IPS-20b (cell line): Measurements from ENCODE around the gene ALDH18A1.
A peak's percentile ranks its signal among the peaks of the same experiment; 100 is the strongest.

Experiments used
- H3K27ac ChIP-seq: one replicate; pipeline ENCODE4 v1.5.1; 2013; ENCODE audit warnings: low read length
- H3K27me3 ChIP-seq: 2 replicates; pipeline ENCODE4 v1.6.1; 2013; ENCODE audit warnings: mild to moderate bottlenecking, low read length, inconsistent platforms; ENCODE audit not compliant: insufficient read depth
- H3K36me3 ChIP-seq: 2 replicates; pipeline ENCODE4 v1.6.1; 2013; ENCODE audit warnings: low read depth, mild to moderate bottlenecking, inconsistent platforms, low read length, moderate library complexity; ENCODE audit not compliant: insufficient read depth
- H3K4me1 ChIP-seq: 2 replicates; pipeline ENCODE4 v1.6.1; 2013; ENCODE audit warnings: mild to moderate bottlenecking, control low read depth, inconsistent platforms, low read length, moderate library complexity; ENCODE audit not compliant: insufficient read depth
- H3K4me3 ChIP-seq: 2 replicates; pipeline ENCODE4 v1.5.1; 2013; ENCODE audit warnings: mild to moderate bottlenecking, low read length, inconsistent platforms
- H3K9ac ChIP-seq: 2 replicates; pipeline ENCODE4 v1.6.1; 2013; ENCODE audit warnings: low read depth, mild to moderate bottlenecking, inconsistent platforms, low read length, moderate library complexity
- H3K9me3 ChIP-seq: 2 replicates; pipeline ENCODE4 v1.6.1; 2013; ENCODE audit warnings: mild to moderate bottlenecking, low read depth, low read length, inconsistent platforms; ENCODE audit not compliant: insufficient read depth

ALDH18A1 gene

DNA sequence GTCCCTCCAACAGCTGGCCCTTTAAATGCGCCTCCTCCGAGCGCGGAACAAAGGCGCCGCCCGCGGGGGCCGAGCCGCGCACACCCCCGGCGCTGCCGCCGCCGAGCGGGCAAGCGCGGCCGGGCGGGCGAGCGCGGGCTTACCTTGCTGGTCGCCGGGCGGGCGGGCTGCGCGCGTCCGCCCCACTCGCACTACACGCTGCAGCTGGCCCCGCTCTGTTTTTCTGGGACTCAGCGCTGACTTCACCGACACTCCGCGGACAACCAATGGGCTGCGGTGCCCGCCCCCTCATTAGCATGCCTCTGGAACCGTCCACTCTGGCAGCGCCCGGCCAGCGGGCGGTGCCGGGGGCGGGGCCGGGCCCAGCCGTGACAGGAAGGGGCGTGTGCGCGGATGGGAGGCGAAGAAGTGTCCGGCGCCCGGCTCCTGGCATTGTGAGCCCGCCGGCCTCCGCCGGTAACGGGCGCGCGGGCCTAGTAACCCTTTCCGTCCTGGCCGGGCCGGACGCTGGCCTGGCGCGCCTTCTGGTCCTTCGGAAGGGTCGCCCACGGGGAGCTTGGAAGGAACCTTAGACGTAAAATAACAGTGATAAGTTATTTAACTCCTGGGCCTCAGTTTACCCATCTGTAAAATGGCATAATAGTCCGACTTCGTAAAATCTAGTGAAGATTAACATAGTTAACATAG lies 95.2 kb downstream of the ALDH18A1 start, which contains the start of gene SORBS1:
Gene SORBS1, minus strand, starts transcription at position 195 of the 687 bp plus-strand sequence. CDS start 120,236 bp downstream, outside the sequence.
- Histone ChIP-seq H3K36me3 (no peaks in the 10 kb centered on the region), H3K4me1 (peaks cover 23% of the 10 kb centered on the region; the same call in 1 of the 2 replicates), H3K27me3 (peaks cover 12% of the 10 kb centered on the region), H3K4me3 (peak within 1 kb of the TSS; percentile 94), H3K27ac (no peak within 1 kb of the TSS), H3K9ac (peak within 1 kb of the TSS; percentile 72; the same call in 1 of the 2 replicates), H3K9me3 (no peaks in the 10 kb centered on the region)

DNA sequence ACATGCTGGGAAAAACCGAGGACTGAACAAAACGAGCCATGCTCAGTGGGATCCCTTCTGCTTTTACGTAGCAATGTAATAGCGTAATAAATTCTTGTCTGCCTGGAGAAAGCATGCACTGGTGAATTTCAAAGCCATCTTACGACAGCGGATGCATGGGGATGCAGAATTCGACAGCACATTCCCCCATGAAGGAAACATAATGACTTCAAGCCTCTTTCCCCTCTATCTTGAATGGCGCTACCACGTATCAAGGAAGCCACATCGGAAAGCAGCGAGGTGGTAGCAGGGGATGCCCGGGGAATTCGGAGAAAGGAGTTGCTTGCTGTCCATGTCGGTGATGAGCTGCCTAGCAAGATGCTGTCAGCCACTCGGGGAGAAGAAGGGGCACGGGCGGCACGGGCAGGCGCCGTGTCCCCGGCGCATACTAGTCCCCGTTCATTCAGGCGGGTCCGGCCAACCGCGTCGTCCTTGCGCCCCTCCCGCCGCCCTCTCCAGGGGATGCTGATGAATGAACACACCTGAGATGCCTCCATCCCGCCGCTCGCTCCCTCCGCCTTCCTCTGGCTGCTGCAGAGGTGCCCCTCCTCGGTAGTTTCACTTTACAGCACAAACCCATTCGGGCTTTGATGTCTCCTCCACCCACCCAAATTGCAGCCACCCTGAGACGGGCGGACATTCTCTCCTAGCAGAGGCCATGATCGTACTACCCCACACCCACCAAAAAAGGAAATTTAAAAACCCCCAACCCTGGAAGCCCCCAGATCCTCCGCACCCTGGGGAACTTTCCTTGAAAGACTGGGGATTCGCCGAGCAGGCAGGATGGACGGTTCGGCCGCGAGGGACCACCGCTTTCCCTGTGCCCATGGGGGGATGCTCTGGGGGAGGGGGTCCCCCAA lies 96.0 kb downstream of the ALDH18A1 start:
- H3K9ac ChIP-seq, result peak overlapping the region; percentile 72; the same call in 1 of the 2 replicates

DNA sequence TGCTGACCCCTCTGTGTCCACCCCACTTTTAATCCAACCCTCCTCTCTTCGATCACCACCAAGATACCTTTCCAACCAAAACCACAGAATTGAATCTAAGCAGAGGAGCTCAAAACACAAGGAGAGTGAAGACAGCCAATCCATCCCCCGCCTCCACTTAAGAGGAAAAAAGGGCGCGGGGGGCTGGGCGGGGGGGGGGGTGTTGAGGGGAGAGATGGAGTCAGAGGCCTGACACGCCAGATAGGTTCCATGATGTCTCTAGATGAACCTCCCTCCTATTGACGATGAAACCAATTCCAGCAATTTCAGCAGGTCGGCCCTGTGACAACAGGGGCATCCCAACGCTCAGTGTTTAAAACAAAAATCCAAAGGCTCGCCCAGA lies 96.6 kb downstream of the ALDH18A1 start:
- no peak overlapping the region for H3K27ac ChIP-seq
- H3K36me3 ChIP-seq, result no peaks in the 10 kb centered on the region
- H3K9me3 ChIP-seq, result no peaks in the 10 kb centered on the region
- H3K27me3 ChIP-seq, result peaks cover 12% of the 10 kb centered on the region
- peak overlapping the region; percentile 72; the same call in 1 of the 2 replicates for H3K9ac ChIP-seq
- H3K4me1 ChIP-seq, result peaks cover 28% of the 10 kb centered on the region; the same call in 1 of the 2 replicates
- peak overlapping the region; percentile 94 for H3K4me3 ChIP-seq

More for the DNA sequence above, 96.0 kb downstream of the ALDH18A1 start:
- Histone ChIP-seq H3K27me3 (peaks cover 12% of the 10 kb centered on the region), H3K4me3 (peak overlapping the region; percentile 94), H3K27ac (no peak overlapping the region), H3K36me3 (no peaks in the 10 kb centered on the region), H3K4me1 (peaks cover 28% of the 10 kb centered on the region; the same call in 1 of the 2 replicates), H3K9me3 (no peaks in the 10 kb centered on the region)

DNA sequence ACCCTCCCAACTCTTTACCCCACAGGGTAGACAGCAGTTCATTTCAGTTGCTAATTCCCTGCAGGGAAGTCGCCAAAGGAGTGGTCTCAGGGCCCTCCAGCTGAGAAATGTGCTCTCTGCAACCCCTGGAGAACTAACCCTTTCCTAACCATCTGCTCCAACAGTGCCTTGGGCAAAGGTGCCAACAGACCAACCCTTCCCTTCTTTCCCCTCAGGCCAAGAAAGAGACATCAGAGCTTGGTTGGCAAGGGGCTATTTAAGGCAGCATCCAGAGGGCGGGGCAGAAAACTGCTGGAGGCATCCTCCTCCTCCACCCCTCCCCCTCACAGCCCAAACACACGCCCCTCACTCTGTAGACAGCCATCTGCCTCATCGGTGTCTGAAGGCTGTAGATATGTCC lies 97.0 kb downstream of the ALDH18A1 start:
- no peak overlapping the region for H3K27ac ChIP-seq
- peaks cover 28% of the 10 kb centered on the region; the same call in 1 of the 2 replicates for H3K4me1 ChIP-seq
- peaks cover 12% of the 10 kb centered on the region for H3K27me3 ChIP-seq
- H3K9ac ChIP-seq, result no peak overlapping the region
- H3K9me3 ChIP-seq, result no peaks in the 10 kb centered on the region
- peak overlapping the region; percentile 94 for H3K4me3 ChIP-seq
- H3K36me3 ChIP-seq, result no peaks in the 10 kb centered on the region

DNA sequence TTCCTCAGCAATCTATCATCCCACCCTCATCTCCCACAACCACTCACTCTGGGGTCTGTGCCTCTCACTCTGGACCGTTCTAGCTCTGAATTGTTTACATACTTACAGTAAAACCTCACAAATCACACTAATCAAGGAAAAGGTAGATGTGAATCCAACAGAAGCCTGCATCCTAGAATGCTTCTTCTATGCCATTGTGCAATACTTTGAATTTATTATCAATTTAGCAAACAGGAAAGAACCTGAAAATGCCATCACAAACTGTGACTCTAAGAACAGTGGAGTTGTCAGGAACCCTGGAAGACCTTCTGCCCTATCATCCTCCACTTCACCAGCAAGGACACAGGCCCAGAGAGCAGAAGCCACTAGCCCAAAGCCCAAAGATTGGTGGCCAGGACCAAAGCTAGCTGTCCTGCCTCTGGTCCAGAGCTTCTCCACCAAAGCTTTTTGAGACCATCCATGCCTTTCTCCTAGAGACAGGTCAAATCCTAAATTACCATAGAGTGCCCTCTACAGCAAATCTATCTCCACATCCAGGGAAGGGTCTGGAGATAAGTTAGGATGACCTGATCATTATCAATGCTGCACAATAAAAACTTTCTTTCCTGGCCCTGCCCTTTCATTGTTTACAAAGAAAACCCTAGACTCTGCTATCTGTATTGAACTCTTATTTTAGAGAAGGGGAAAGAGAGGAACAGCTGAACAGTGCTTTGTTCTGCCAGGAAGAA lies 97.8 kb downstream of the ALDH18A1 start:
- Histone ChIP-seq H3K36me3 (no peaks in the 10 kb centered on the region), H3K27me3 (peaks cover 12% of the 10 kb centered on the region), H3K27ac (no peak overlapping the region), H3K4me1 (peaks cover 28% of the 10 kb centered on the region; the same call in 1 of the 2 replicates), H3K4me3 (peak overlapping the region; percentile 94), H3K9me3 (no peaks in the 10 kb centered on the region), H3K9ac (no peak overlapping the region)

DNA sequence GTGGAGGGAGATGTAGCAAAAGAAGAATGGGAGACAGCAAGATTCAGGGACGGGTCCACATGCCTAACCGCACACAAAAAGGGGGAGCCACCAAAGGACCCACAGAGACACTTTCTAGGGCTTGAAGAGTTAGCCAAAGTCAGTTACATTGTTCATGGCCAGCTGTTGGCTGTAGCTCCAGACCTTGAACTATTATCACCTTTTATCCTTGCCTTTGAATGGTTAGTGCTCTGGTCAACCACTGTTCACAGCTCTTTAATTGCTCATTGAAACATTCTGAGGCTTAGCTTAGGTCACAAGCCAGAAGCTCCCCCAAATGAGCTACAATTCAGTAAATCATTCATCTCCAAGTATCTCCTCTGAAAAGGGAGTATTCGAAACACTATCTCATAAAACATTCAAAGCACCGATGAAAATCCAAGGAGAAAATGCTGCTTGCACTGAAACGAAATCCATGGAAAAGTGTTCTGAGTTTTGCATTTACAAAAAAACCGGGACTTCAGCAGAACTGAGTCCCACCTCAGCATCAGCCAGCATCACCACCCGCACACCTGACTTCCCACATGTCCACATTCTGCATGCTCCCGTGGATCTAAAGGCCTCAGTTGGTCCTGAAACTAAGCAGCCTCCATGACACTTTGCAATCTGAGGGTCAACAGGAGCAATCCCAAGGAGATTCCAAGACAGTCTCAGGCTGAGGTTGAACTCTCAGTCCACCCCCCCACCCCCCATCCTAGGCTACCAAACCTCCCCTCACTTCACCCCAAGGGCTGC lies 99.3 kb downstream of the ALDH18A1 start:
- Histone ChIP-seq H3K27ac (no peak overlapping the region), H3K9ac (no peak overlapping the region), H3K4me3 (no peak overlapping the region), H3K4me1 (peaks cover 28% of the 10 kb centered on the region; the same call in 1 of the 2 replicates), H3K9me3 (no peaks in the 10 kb centered on the region), H3K27me3 (peaks cover 12% of the 10 kb centered on the region), H3K36me3 (no peaks in the 10 kb centered on the region)
